KG1 (cell line): ENCODE results near the gene SPPL2B.

Source experiments
- DNase-seq: peaks from one replicate; lab custom pipeline; 2025; lab: John Stamatoyannopoulos, UW

SPPL2B gene

DNA sequence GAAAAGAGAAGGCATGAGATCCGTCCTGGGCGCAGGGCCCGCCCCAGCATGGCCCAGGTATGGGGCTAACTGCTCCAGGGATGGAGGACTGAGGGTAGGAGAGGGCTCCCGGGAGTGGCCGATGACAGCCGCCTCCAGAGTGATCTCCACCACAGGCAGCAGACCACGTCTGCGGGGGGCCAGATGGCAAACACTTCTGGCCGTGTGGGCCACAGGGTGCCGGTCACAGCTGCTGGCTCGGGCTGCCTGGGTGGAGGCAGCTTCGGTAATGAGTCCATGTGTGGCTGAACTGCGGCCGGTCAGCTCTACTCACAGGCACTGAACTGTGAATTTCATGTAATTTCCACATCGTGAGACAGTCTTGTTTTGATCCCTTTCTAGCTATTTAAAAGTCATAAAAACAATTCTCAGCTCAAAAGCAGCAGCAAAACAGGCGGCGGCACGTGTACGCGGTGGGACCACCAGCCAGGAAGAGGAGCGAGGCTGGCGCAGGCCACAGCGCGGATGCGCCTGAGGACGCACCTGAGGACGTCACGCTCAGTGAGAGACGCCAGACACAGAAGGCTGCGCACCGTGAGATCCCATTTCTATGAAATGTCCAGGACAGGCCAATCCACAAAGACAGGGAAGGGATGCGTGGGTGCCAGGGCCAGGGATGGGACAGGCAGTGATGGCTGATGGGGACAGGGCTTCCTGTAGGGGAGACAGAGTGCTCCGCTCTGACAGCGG lies 4.1 kb upstream of the SPPL2B start:
- DNase-seq: no peak

DNA sequence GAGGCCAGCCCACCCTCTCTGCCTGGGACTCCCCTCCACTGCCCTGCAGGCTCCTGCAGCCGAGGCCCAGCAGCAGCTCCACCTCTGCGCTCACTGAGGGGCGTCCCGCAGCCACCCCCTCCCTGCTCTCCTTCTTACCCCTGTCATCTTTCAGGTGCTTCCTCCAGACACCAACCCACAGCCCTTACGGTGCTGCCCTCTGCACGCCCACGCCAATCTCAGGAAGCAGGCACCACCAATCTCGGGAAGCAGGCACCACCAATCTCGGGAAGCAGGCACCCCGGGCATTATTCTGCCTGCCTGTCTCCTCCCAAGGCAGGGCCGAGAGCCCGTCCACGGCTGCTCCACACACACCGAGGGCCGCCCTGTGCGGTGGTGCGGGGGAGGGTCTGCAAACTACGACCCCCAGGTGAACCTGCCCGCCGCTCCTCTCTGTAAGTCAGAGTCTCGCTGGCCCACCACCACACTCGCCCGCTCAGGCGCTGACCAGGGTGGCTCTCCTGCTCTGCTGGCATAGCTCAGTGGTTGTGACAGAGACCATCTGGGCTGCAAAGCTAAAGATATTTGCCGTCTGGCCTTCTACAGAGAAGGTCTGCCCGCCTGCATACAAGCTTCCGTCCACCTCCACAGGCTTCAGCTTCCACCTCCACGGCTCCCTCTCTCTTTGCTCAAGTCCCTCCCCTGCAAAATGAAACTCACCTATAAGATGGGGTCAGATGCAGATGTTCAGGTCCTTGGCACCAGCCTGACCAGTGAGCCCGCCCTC lies 3.0 kb upstream of the SPPL2B start:
- DNase-seq: peak; percentile 45

DNA sequence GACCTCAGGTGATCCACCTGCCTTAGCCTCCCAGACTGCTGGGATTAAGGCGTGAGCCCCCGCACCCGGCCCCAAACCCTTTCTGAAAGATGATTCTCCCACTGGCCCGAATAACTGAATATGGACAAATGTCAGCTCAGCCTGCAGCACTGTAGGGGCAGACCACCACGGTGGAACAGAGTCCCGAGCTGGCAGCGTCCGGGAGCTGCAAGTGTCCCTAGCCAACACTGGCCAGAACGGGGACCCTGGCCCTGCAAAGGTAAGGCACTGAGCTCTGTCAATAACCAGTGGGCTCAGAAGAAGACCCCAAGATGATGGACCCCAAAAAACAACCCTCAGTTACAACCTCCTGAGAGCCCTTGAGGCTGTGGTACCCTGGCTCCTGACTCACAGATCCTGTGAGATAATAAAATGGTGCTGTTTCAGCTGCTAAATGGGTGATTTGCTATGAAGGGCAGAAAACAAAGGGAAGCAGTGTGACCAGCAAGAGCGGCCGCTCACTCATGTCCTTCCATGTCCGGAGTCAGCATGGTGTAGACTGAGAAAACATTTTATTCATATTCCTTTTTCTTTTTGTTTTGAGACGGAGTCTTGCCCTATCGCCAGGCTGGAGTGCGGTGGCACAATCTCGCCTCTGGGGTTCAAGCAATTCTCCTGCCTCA lies 1.7 kb upstream of the SPPL2B start:
- DNase-seq: no peak

DNA sequence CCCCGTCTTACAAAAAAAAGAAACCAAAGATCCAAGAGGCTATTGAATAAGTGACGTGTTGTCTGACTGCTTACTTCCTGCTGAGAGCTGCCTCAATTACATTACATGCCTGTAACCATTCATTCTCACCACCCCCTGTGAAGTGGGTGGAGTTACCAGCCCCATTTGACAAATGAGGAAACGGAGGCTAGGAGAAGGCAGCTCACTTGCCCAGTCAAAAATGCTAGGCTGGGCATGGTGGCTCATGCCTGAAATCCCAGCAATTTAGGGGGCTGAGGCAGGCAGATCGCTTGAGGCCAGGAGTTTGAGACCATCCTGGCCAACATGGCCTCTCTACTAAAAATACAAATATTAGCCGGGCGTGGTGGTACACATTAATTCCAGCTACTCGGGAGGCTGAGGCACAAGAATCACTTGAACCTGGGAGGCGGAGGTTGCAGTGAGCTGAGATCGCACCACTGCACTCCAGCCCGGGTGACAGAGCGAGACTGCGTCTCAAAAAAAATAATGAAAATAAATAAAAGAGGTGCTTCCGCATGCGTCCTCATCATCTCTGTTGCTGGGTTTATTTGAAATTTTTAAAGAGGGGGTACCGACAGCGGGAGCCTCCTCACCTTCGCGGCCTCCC lies 597 bp upstream of the SPPL2B start:
- peak; percentile 67 for DNase-seq

DNA sequence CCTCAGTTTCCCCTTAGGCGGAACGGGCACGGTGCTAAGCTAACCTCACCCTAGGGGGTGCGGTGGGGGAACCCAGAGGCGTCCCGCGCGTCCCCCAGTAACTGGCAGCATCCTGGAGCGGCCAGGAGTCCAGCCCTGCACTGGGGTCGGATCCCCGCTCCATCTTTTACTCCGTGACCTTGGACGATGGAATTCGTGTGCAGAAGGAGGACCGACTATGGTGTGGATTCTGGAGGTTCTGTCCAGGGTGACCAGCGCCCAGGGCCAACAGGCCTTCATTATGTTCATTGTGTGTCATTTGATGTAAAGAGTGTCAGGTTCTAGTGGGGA lies 630 bp downstream of the SPPL2B start:
- DNase-seq: no peak

DNA sequence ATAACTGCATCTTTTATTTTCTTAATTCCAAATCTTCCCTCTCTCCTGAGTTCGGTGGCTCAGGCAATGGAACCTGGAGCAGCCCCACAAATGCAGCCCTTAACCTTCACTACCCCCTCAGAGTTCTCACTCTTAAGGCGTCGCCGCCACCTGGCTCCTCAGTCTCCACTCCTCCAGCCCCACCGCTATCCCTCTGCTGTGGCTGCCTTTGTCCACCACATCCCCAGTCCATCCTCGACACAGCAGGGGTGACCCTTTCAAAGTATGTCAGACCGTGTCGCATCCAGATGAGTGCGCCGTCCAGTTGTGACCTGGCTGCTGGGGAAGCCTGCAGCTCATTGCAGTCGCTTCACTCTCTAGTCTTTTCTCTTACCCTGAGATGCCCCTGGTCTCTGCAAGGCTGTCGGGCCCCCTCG lies 1.0 kb downstream of the SPPL2B start:
- DNase-seq: no peak

DNA sequence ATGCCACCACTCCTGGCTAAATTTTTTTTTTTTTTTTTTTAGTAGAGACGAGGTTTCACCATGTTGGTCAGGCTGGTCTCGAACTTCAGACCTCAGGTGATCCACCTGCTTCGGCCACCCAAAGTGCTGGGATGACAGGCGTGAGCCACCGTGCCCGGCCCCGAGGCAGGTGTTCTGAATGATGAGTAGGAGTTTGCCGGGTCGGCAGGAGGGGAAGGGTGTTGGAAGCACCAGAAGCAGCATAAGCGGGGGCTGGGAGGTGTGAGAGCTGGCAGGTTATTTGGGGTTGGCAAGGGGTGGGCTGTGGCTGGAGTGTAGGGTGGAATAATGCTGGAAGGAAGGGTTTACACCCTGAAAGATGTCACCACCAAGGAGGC lies 1.8 kb downstream of the SPPL2B start:
- DNase-seq: no peak

DNA sequence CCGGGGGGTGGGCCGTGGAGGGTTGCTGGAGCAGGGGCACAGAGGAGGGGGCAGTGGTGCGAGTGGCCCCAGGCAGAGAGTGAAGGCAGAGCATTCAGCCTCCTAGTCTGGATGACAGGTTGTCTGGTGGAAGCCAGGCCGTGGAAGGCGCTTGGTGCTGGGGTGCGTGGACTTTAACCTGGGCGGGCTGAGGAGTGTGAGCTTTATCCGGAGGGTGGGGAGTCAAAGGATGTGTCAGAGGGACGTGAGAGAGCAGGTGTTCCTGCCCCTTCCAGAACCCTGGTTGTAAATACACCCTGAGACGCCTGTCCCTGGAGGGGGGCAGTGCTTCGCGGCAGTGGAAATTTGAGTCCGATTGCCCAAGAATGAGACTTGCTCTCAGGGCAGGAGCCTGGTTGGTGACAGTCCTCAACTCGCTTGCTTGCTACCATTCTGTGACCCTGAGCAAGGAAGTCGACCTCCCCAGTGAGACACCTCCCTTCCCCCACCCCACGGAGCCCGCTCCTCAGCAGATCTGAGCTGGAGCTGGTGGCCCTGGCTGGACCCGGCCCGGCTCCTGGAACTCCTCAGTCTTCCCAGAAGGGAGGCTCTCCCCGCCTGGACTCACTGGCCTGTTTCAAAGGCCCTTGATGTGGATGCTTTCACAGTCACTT lies 2.3 kb downstream of the SPPL2B start:
- no peak for DNase-seq

DNA sequence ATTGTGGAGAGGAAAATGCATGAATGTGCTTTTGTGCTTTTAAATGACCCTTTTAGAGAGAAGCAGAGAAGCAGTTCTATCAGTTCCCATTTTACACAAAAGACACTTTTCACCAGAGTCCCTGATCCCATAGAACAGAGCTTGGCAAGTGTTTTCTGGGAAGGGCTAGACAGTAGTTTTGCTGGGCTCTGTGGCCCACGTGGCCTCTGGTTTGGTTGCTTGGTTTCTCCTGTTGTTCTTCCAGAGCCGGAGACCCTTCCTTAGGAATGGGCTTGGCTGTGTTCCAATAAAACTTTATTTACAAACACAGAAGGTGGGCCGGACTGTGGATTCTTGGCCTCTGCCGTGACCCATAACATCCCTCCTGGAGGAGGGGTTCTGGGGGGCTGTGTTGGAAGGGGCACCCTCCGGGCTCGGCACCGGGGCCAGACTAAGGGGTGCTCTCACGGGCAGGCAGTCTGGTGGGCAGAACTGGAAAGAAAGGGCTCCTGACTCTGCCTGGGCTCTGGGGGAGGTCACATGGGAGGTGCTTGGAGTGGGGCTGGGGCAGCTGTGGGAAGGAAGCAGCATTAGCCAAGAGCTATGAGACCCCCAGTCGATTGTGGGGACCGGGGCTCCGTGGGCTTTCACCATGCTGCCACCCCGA lies 3.2 kb downstream of the SPPL2B start:
- no peak for DNase-seq

DNA sequence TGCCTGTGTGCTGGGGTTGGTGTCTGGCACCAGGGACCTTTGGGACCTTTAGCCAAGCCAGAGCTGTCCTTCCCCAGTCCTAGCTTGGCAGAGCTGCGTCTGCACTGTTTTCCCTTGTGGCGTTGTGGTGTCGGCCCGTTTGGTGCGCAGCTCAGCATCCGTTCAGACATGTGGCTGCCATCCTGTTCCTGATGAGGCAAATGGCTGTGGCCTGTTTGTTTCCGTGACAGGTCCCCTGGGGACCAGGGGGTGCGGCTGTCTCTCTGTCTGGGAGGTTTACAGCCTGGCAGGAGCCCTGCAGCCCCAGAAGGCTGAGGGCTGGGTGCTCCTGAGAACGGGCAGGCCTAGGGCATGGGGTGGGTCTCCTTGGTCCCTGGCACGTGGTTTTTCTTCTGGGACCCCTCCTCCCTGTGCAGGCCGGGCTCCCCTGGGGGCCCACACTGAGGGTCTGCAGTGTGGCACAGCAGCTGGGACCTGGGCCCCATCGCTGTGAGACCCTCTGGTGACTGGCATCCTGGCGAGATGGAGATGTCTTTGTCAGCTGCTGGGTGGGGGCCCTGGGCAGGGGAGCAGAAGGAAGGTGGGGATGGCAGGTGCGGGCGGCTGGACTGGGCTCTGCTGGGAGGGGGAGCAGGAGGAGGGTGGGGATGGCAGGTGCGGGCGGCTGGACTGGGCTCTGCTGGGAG lies 4.0 kb downstream of the SPPL2B start:
- DNase-seq: peak; percentile 54

DNA sequence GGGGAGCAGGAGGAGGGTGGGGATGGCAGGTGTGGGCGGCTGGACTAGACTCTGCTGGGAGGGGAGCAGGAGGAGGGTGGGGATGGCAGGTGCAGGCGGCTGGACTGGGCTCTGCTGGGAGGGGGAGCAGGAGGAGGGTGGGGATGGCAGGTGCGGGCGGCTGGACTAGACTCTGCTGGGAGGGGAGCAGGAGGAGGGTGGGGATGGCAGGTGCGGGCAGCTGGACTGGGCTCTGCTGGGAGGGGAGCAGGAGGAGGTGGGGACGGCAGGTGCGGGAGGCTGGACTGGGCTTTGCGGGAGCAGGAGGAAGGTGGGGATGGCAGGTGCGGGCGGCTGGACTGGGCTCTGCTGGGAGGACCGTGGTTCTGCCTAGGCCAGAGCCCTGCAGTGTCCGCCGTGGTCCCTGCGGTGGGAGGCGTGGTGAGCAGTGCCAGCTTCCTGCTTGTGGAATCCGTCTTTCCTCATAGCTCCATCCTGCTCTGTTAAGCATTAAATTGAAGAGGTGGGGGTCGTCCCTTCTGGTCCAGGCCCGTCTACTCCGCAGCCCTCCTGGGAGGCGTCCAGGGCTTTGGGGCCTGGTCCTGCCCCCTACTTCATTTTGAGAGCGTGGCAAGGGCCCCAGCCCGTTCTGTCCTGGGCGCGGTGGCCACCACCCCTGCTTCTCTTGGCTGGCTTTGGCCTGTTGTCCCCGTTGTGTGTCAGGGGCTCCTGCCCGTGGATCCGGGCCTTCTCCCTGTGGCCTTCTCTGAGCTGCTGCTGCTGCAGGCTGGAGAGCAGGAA lies 4.7 kb downstream of the SPPL2B start:
- DNase-seq: no peak

DNA sequence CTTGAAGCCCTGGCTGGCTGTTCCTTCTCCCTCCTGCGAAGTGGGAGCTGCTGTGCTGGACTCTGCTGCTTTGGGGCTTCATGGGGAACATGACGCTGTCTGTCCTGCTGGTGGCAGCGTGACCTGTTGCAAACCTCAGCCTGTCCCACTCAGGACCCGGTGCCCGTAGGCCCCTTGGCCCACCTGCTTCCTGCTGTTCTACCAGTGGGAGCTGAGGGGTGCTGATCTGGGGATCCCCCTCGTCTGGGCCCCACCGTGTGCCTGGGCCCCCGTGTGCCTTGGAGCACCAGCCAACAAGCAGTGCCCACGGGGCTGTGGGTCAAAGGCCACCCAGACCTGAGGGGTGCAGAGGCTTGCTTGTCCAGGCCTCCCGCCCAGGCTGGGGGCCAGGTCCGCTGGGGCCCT lies 5.3 kb downstream of the SPPL2B start:
- no peak for DNase-seq

DNA sequence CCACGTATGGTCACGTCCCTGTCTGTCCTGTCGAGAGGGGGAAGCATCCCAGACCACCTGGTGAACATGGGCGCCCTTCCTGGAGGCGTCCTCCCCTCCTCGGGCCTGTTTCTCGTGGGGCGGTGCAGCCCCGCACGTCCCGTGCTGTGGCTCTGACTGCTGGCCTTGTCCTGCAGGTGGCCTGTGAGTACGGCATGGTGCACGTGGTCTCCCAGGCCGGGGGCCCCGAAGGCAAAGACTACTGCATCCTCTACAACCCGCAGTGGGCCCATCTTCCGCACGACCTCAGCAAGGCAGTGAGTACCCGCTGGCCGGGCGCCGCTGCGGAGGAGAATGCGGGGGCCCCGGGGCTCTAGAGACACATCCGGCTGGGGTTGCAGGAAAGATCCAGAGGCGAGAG lies 5.9 kb downstream of the SPPL2B start:
- no peak for DNase-seq

DNA sequence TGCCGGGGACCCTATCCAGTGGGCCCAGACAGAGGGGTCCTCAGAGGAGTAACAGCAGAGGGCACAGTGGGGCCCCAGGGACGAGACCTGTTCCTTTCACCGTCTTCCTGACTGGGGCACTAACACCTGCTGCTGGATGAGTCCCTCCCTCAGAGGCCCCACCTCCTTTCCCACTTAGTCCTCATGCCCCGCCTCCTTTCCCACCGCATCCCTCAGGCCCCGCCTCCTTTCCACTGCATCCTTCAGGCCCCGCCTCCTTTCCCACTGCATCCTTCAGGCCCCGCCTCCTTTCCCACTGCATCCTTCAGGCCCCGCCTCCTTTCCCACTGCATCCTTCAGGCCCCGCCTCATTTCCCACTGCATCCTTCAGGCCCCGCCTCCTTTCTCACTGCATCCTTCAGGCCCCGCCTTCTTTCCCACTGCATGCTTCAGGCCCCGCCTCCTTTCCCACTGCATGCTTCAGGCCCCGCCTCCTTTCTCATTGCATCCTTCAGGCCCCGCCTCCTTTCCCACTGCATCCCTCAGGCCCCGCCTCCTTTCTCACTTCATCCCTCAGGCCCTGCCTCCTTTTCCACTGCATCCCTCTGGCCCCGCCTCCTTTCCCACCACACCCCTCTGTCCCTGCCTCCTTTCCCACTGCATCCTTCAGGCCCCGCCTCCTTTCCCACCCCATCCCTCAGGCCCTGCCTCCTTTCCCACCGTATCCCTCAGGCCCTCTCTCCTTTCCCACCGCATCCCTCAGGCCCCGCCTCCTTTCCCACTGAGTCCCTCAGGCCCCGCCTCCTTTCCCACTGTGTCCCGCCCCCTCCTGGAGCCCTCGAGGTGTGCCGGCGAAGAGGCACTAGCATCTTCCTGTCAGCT lies 6.7 kb downstream of the SPPL2B start:
- no peak for DNase-seq

DNA sequence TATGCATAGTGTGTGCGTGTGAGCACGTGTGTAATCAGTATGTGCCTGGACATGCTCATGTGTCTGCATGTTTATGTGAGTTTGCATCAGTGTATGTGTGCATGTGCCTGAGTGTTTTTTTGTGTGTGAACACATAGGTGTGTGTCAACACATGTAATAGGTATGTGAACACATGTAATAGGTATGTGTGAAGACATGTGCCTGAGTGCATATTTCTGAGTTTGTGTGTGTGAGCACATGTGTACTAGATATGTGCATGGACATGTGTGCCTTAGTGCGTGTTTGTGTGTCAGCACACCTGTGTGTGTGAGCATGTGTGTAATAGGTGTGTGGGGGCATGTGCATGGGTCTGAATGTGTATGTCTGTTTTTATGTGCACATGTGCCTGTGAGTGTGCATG lies 7.4 kb downstream of the SPPL2B start:
- no peak for DNase-seq

DNA sequence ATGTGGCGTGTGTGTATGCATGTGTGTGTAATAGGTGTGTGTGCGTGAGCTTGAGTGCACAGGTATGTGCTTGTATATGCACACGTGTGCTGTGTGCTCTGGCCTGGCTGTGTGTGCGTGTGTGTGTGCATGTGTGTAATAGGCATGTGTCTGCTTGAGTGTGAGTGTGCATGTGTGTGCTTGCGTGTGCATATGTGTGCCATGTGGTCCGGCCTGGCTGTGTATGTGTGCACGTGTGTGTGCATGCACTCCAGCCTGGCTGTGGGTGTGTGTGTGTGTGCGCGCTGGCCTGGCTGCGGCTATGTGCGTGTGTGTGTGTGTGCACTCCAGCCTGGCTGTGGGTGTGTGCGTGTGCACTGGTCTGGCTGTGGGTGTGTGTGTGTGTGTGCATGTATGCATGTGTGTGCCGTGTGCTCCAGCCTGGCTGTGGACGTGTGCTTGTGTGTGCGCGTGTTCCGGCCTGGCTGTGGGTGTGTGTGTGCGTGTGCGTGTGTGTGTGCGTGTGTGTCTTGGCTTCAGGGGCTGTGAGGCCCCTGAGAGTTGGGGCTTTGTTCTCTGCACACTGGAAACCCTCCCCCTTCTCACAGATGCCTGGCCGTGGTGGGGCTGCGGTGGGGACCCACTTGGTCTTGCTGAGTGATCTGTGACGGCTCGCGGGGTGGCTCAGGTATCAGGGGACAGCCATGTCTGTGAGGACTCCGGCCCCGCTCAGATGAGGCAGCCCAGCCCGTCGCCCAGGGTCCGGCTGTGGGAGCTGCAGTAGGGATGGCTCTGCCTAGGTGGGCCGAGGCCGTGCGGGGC lies 8.2 kb downstream of the SPPL2B start:
- no peak for DNase-seq

DNA sequence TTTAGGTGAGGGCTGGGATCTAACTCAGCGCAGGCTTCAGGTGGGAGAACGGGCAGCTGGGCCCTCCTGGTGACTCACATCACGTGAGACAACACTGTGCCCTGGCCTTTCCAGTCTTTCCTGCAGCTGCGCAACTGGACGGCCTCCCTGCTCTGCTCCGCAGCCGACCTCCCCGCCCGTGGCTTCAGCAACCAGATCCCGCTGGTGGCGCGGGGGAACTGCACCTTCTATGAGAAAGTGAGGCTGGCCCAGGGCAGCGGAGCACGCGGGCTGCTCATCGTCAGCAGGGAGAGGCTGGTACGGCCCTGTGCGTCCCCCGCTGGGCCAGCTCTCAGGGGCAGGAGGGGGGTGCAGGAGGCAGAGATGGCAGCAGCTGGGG lies 8.8 kb downstream of the SPPL2B start:
- DNase-seq: no peak

DNA sequence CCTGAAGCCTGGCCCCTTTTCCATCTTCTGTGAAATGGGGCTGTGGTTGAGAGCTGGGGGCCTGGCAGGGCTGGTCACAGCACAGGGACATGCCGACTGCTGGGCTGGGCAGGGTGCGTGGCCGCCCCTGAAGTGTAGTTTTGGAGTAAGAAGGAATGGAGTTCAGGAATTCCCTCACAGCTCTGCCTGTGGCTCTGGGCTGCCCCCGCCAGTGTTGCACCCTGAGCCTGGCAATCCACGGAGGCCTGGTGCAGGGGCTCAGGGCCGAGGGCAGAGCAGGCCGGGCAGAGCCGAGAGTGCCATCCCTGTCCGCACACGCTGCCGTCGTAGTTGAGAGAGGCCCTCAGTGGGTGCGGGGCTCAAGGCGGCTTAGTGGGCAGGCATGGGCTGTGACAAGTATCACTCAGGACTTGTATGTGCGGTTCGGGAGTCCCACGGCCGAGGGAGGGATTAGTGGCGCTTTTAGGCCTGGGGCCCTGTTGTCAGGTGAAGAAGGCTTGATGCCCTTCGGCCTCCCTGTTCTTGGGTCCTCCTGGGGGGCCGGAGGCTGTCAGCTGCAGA lies 9.7 kb downstream of the SPPL2B start:
- DNase-seq: no peak
